CD4-positive, alpha-beta T cell treated with Interleukin-10 for 1 hour (primary cell): ENCODE results near the gene NAXD.
"Not testable (repeated sequence)": the region's sequence is repeated elsewhere in the genome, so short reads cannot be mapped to it uniquely, and the experiment has no call there.

ENCODE experiments used
- DNase-seq: peaks from one replicate; pipeline ENCODE4 v3.0.0-alpha.2; 2020

Gene NAXD

GRCh38 chr13:110669036-110669435, 53.7 kb downstream of the NAXD start:
- DNase-seq = no peak

GRCh38 chr13:110669814-110670213, 54.5 kb downstream of the NAXD start:
- not testable (repeated sequence) for DNase-seq

GRCh38 chr13:110676595-110677587, 61.5 kb downstream of the NAXD start:
- DNase-seq = no peak

- DNase-seq = no peak
These were observed 62.6 kb downstream of the NAXD start for GRCh38 chr13:110677731-110678545.

GRCh38 chr13:110680852-110681251, 65.5 kb downstream of the NAXD start:
- DNase-seq = peak; percentile 31

GRCh38 chr13:110681868-110682550, 66.7 kb downstream of the NAXD start:
- DNase-seq = no peak

GRCh38 chr13:110682746-110683145, 67.4 kb downstream of the NAXD start:
- DNase-seq = no peak

GRCh38 chr13:110683203-110683883, 68.0 kb downstream of the NAXD start:
- DNase-seq = peak; percentile 43

- no peak for DNase-seq
These were observed 68.6 kb downstream of the NAXD start for GRCh38 chr13:110683921-110684320.

GRCh38 chr13:110684388-110685056, 69.2 kb downstream of the NAXD start:
- no peak for DNase-seq

- DNase-seq = no peak
These were observed 70.1 kb downstream of the NAXD start for GRCh38 chr13:110685305-110686020.

- no peak for DNase-seq
These were observed 72.4 kb downstream of the NAXD start for GRCh38 chr13:110687736-110688135.

GRCh38 chr13:110689041-110689440, 73.7 kb downstream of the NAXD start:
- DNase-seq = no peak
